Measurements from ENCODE around the gene INSC. TPM values are rescaled to one million over a fixed set of nuclear protein-coding genes. Genes with fewer than 3 reads are reported as not detected.

Gene INSC
- total and polyA plus RNA-seq, 10 donors = 0.04 to 1.8 (median 0.29) TPM; not detected in 2

DNA sequence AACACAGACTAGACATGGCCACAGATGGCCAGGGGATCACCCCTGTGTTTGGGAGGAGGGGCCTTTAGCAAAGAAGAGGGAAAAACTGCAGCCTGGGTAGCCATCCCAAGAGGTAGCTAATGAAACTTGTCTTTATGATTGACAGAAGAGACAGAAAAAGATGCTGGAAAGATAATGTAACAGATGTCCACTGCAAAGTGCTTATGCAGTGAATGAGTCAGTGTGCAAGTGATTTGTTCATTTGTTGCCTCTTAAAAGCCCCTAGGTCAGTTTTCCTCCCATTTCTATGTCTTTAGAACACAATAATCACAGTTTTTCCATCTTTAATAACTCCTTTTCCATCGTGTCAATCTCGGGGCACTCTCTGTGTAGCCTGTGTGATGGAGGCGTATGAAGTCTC is 57.2 kb downstream of the INSC start:
- H3K27ac ChIP-seq = no peak overlapping the region
- H3K4me3 ChIP-seq = no peak overlapping the region
- intact Hi-C loops (cut with DNase I; ENCODE audit: low total_unique reads) = no loop called here
- no peak for DNase-seq
- H3K27me3 ChIP-seq (replicated peaks in 1 of 7) = peaks cover 0 to 11% (median 0%) of the 10 kb centered on the region in 7 donors
- no peaks in the 10 kb centered on the region for H3K9me3 ChIP-seq
- no peak for TF ChIP-seq POLR2A (IDR thresholded peaks at IDR 0.05)
- no peak for TF ChIP-seq POLR2AphosphoS5 (IDR thresholded peaks at IDR 0.05)
- TF ChIP-seq, protein P1, sequence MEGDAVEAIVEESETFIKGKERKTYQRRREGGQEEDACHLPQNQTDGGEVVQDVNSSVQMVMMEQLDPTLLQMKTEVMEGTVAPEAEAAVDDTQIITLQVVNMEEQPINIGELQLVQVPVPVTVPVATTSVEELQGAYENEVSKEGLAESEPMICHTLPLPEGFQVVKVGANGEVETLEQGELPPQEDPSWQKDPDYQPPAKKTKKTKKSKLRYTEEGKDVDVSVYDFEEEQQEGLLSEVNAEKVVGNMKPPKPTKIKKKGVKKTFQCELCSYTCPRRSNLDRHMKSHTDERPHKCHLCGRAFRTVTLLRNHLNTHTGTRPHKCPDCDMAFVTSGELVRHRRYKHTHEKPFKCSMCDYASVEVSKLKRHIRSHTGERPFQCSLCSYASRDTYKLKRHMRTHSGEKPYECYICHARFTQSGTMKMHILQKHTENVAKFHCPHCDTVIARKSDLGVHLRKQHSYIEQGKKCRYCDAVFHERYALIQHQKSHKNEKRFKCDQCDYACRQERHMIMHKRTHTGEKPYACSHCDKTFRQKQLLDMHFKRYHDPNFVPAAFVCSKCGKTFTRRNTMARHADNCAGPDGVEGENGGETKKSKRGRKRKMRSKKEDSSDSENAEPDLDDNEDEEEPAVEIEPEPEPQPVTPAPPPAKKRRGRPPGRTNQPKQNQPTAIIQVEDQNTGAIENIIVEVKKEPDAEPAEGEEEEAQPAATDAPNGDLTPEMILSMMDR (IDR thresholded peaks at IDR 0.05 in 8 of 11, conservative IDR thresholded peaks at IDR 0.05 in 3 of 11) = no peak
- WGBS, 5 donors = 74 to 90% (median 86%) methylated on average over 3 of the region's 3 CpGs
- peaks cover 0 to 6% (median 0%) of the 10 kb centered on the region in 6 donors for H3K4me1 ChIP-seq
- H3K36me3 ChIP-seq = no peaks in the 10 kb centered on the region

DNA sequence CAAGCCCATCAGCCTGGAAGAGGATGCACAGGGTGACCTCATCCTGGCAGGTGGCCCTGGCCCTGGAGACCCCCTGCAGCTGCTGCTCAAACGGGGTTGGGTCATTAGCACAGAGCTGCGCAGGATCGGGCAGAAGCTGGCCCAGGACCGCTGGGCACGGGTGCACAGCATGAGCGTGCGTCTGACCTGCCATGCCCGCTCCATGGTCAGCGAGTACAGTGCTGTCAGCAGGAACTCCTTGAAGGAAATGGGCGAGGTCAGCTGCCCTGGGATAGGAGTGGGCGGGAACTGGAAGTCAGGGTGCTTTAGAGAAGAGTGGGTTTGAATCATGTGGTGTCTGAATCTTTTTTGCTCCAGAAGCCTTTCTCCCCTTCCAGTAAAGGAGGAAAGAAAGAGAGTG is 61.1 kb downstream of the INSC start:
- Histone ChIP-seq H3K4me3 (no peak overlapping the region), H3K9me3 (no peaks in the 10 kb centered on the region), H3K27me3 (replicated peaks in 1 of 7) (peaks cover 0 to 11% (median 0%) of the 10 kb centered on the region in 7 donors), H3K27ac (no peak overlapping the region), H3K36me3 (no peaks in the 10 kb centered on the region), H3K4me1 (peaks cover 0 to 6% (median 0%) of the 10 kb centered on the region in 6 donors)
- intact Hi-C loops (cut with DNase I; ENCODE audit: low total_unique reads) = no loop called here
- TF ChIP-seq, protein P1 (IDR thresholded peaks at IDR 0.05 in 8 of 11, conservative IDR thresholded peaks at IDR 0.05 in 3 of 11) = no peak
- TF ChIP-seq POLR2AphosphoS5 (IDR thresholded peaks at IDR 0.05) (peak in 1 of 3 donors; percentile 20), POLR2A (IDR thresholded peaks at IDR 0.05) (no peak)
- WGBS, 5 donors = 57 to 87% (median 66%) methylated on average over 11 of the region's 11 CpGs
- no peak for DNase-seq

DNA sequence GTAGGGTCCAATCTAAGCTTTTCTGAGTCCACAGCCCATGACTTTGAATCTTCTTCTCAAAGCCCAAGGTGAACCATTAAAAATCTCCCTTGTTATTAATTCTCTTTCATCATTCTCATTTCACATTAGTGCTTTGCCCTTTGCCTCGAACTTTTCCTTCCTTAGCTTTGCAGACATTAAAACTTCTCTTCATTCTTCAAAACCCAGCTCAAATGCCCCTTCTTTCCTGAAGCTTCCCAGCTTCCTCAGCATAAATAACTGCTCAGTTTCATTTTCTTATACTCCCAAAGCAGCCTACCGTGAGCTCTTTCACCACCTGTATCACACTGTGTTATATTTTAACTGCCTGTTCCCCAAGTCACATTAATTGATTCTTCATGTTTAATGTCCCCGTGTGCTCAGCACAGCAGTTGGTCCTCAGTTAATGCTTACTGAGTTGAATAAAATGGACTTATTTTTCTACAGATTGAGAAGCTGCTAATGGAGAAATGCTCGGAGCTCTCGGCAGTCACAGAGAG is 62.0 kb downstream of the INSC start:
- Histone ChIP-seq H3K27ac (no peak overlapping the region), H3K9me3 (no peaks in the 10 kb centered on the region), H3K36me3 (no peaks in the 10 kb centered on the region), H3K4me3 (no peak overlapping the region), H3K27me3 (replicated peaks in 1 of 7) (peaks cover 0 to 7% (median 0%) of the 10 kb centered on the region in 7 donors), H3K4me1 (peaks cover 0 to 6% (median 0%) of the 10 kb centered on the region in 6 donors)
- intact Hi-C loops (cut with DNase I; ENCODE audit: low total_unique reads) = no loop called here
- DNase-seq = no peak
- 76 to 84% (median 78%) methylated on average over 5 of the region's 5 CpGs for WGBS, 5 donors
- TF ChIP-seq, protein P1 (IDR thresholded peaks at IDR 0.05 in 8 of 11, conservative IDR thresholded peaks at IDR 0.05 in 3 of 11) = no peak
- TF ChIP-seq POLR2A (IDR thresholded peaks at IDR 0.05) (no peak), POLR2AphosphoS5 (IDR thresholded peaks at IDR 0.05) (no peak)

DNA sequence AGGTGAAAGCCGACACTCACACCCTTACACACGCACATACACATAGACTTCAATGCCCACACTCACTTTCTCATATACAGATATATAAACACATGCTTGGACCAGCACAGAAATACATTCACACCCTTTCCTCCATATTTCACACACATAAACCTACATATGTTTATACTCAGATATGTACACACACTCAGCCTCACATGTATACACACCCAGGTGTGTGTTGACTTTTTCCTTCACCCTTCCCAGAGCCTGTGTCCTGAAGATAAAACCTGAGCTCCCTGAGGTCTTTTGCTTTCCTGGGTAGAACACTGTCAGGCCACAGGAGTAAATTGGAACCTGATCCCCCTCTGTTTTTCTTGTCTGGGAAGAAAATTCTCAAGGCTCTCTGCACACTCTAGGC is 62.8 kb downstream of the INSC start:
- peaks cover 0 to 6% (median 0%) of the 10 kb centered on the region in 6 donors for H3K4me1 ChIP-seq
- no peaks in the 10 kb centered on the region for H3K36me3 ChIP-seq
- 86 to 95% (median 90%) methylated on average over 2 of the region's 2 CpGs for WGBS, 5 donors
- H3K9me3 ChIP-seq = no peaks in the 10 kb centered on the region
- TF ChIP-seq POLR2A (IDR thresholded peaks at IDR 0.05) (no peak), POLR2AphosphoS5 (IDR thresholded peaks at IDR 0.05) (no peak)
- TF ChIP-seq, protein P1 (IDR thresholded peaks at IDR 0.05 in 8 of 11, conservative IDR thresholded peaks at IDR 0.05 in 3 of 11) = no peak
- no peak overlapping the region for H3K4me3 ChIP-seq
- no peaks in the 10 kb centered on the region for H3K27me3 ChIP-seq (replicated peaks in 1 of 7)
- no peak overlapping the region for H3K27ac ChIP-seq
- intact Hi-C loops (cut with DNase I; ENCODE audit: low total_unique reads) = no loop called here
- DNase-seq = no peak

Data from spleen (tissue), 11 donors.